ENCODE measurements around the gene EXOC2.
A peak's percentile ranks its signal among the peaks of the same experiment; 100 is the strongest.
"Not testable (repeated sequence)": the region's sequence is repeated elsewhere in the genome, so short reads cannot be mapped to it uniquely, and the experiment has no call there.

The EXOC2 gene

GRCh38 chr6:635233-635632, 57.7 kb downstream of the EXOC2 start:
- no peak for DNase-seq (ENCODE audit: low read depth in 2 of 2)

- no peak for DNase-seq (ENCODE audit: low read depth in 2 of 2)
These were observed 59.3 kb downstream of the EXOC2 start for GRCh38 chr6:633611-634010.

GRCh38 chr6:628766-629165, 64.2 kb downstream of the EXOC2 start:
- DNase-seq (ENCODE audit: low read depth in 2 of 2) = no peak

- no peak for DNase-seq (ENCODE audit: low read depth in 2 of 2)
These were observed 66.7 kb downstream of the EXOC2 start for GRCh38 chr6:626236-626635.

GRCh38 chr6:624979-625378, 68.0 kb downstream of the EXOC2 start:
- DNase-seq (ENCODE audit: low read depth in 2 of 2) = no peak

- no peak for DNase-seq (ENCODE audit: low read depth in 2 of 2)
These were observed 70.5 kb downstream of the EXOC2 start for GRCh38 chr6:622462-622861.

- DNase-seq (ENCODE audit: low read depth in 2 of 2) = no peak
These were observed 71.0 kb downstream of the EXOC2 start for GRCh38 chr6:621931-622330.

- no peak for DNase-seq (ENCODE audit: low read depth in 2 of 2)
These were observed 72.0 kb downstream of the EXOC2 start for GRCh38 chr6:620950-621349.

- no peak for DNase-seq (ENCODE audit: low read depth in 2 of 2)
These were observed 72.8 kb downstream of the EXOC2 start for GRCh38 chr6:620166-620565.

GRCh38 chr6:617456-618100, 75.4 kb downstream of the EXOC2 start:
- no peak for DNase-seq (ENCODE audit: low read depth in 2 of 2)

- no peak for DNase-seq (ENCODE audit: low read depth in 2 of 2)
These were observed 79.0 kb downstream of the EXOC2 start for GRCh38 chr6:613981-614380.

GRCh38 chr6:611928-612327, 81.0 kb downstream of the EXOC2 start:
- no peak for DNase-seq (ENCODE audit: low read depth in 2 of 2)

GRCh38 chr6:610882-611281, 82.1 kb downstream of the EXOC2 start:
- DNase-seq (ENCODE audit: low read depth in 2 of 2) = no peak

GRCh38 chr6:609905-610304, 83.0 kb downstream of the EXOC2 start:
- DNase-seq (ENCODE audit: low read depth in 2 of 2) = no peak

- no peak for DNase-seq (ENCODE audit: low read depth in 2 of 2)
These were observed 86.0 kb downstream of the EXOC2 start for GRCh38 chr6:606829-607379.

GRCh38 chr6:605895-606294, 87.0 kb downstream of the EXOC2 start:
- DNase-seq (ENCODE audit: low read depth in 2 of 2) = not testable (repeated sequence)

GRCh38 chr6:604579-604978, 88.4 kb downstream of the EXOC2 start:
- no peak for DNase-seq (ENCODE audit: low read depth in 2 of 2)

- DNase-seq (ENCODE audit: low read depth in 2 of 2) = no peak
These were observed 89.7 kb downstream of the EXOC2 start for GRCh38 chr6:603265-603664.

- DNase-seq (ENCODE audit: low read depth in 2 of 2) = no peak
These were observed 93.1 kb downstream of the EXOC2 start for GRCh38 chr6:599576-600448.

- no peak for DNase-seq (ENCODE audit: low read depth in 2 of 2)
These were observed 99.1 kb downstream of the EXOC2 start for GRCh38 chr6:593907-594212.

- DNase-seq (ENCODE audit: low read depth in 2 of 2) = peak; percentile 17 to 34
These were observed 99.6 kb downstream of the EXOC2 start for GRCh38 chr6:593139-593906.

GRCh38 chr6:589090-589489, 103.8 kb downstream of the EXOC2 start:
- DNase-seq (ENCODE audit: low read depth in 2 of 2) = no peak
